Spleen (tissue), 11 donors: ENCODE measurements around the gene REL. TPM values are rescaled to one million over a fixed set of nuclear protein-coding genes. Genes with fewer than 3 reads are reported as not detected.

Experiments
- DNase-seq: peaks from one replicate; pipeline ENCODE4 v3.0.0-alpha.2; 2020
- H3K27ac ChIP-seq, 8 donors: fragments of 200-600 bp; sonication (generic) in 7 of 8; 1 replicate in 4 of 8; 2 replicates in 4 of 8; pipeline versions ENCODE4 v1.5.0 to v1.8.0; 2016 to 2021; ENCODE audit warnings: inconsistent platforms in 4 of 8, mild to moderate bottlenecking in 4 of 8, moderate library complexity in 1 of 8
- H3K27me3 ChIP-seq, 7 donors: fragments of 200-600 bp; sonication (generic) in 6 of 7; replicated peaks in 1 of 7; 1 replicate in 4 of 7; 2 replicates in 3 of 7; pipeline versions ENCODE4 v1.5.0 to v1.8.0; 2016 to 2021; ENCODE audit warnings: inconsistent platforms in 3 of 7, mild to moderate bottlenecking in 1 of 7
- H3K36me3 ChIP-seq, 6 donors: fragments of 200-600 bp; sonication (generic) in 5 of 6; 1 replicate in 4 of 6; 2 replicates in 2 of 6; pipeline versions ENCODE4 v1.5.0 to v1.8.0; 2016 to 2021; ENCODE audit warnings: inconsistent platforms in 2 of 6
- H3K4me1 ChIP-seq, 6 donors: fragments of 200-600 bp; sonication (generic) in 5 of 6; 1 replicate in 3 of 6; 2 replicates in 3 of 6; pipeline versions ENCODE4 v1.5.0 to v1.8.0; 2016 to 2021; ENCODE audit warnings: inconsistent platforms in 3 of 6
- H3K4me3 ChIP-seq, 8 donors: fragments of 200-600 bp; sonication (generic) in 7 of 8; 1 replicate in 4 of 8; 2 replicates in 4 of 8; pipeline versions ENCODE4 v1.5.0 to v1.8.0; 2016 to 2021; ENCODE audit warnings: inconsistent platforms in 4 of 8, mild to moderate bottlenecking in 4 of 8, moderate library complexity in 2 of 8
- H3K9me3 ChIP-seq, 8 donors: fragments of 200-600 bp; sonication (generic) in 7 of 8; 1 replicate in 4 of 8; 2 replicates in 4 of 8; pipeline versions ENCODE4 v1.5.0 to v1.8.0; 2016 to 2021; ENCODE audit warnings: inconsistent platforms in 4 of 8
- CTCF ChIP-seq, 11 experiments: fragments of 200-600 bp in 7 of 11; fragments of 450-650 bp in 4 of 11; sonication (generic) in 4 of 11; IDR thresholded peaks in 8 of 11; conservative IDR thresholded peaks in 3 of 11; 1 replicate in 7 of 11; 2 replicates in 4 of 11; pipeline versions ENCODE4 v1.4.0 to v1.8.0; 2016 to 2021; ENCODE audit warnings: antibody characterized with exemption in 11 of 11, inconsistent platforms in 4 of 11, mild to moderate bottlenecking in 1 of 11
- POLR2A ChIP-seq, 3 donors: fragments of 450-650 bp; IDR thresholded peaks; one replicate each; pipeline ENCODE4 v1.5.1; 2017; ENCODE audit warnings: antibody characterized with exemption in 3 of 3, mild to moderate bottlenecking in 1 of 3
- POLR2AphosphoS5 ChIP-seq, 3 donors: sonication (generic); formaldehyde crosslinking; IDR thresholded peaks; one replicate each; pipeline ENCODE4 v1.5.1; 2017; ENCODE audit warnings: antibody characterized with exemption in 3 of 3
- WGBS, 5 donors: extraction: QIAGEN DNeasy Blood & Tissue Kit in 3 of 5; methylation state at CpG; one replicate each; pipeline versions ENCODE4 v1.1.5 to v1.1.7; 2013 to 2018; 5-methylcytosine and 5-hydroxymethylcytosine counted together
- intact Hi-C: fragments of 100-400 bp; cut with DNase I; formaldehyde crosslinking; loops from one replicate; pipeline ENCODE4 v1.15.0; 2023; ENCODE audit warnings: low total_unique reads
- polyA plus RNA-seq, 3 donors: library from polyadenylated mRNA; stranded (reverse); fragments of 200-250 nt; gene quantifications; one replicate each; pipeline ENCODE4 v1.2.1, GENCODE V29; 2013
- total RNA-seq, 7 donors: library from RNA; depleted of rRNA in 3 of 7; stranded (reverse); fragments of >200 nt in 3 of 7; fragmentation: NEBNext Ultra II Directional in 4 of 7; extraction: Animal tissue kit (Norgen Biotek cat#: 25700) in 4 of 7; gene quantifications; one replicate each; pipeline versions ENCODE4 v1.1.0 to v1.2.1, GENCODE V29; 2016 to 2021
- donor health status: healthy with polysubstance abuse.
- donor health status: DM: no; HTN: no; CAD: no; lungs with moderate emphysema.
- donor health status: DM: no; HTN: no; CAD: no.
- donor health status: Bipolar disorder and iron deficiency.
- donor health status: healthy.
- donor health status: DM: no; HTN: no; CAD: no.
- donor health status: DM: yes; HTN: yes; CAD: no.

REL gene
- total and polyA plus RNA-seq, 10 donors: 1.3 to 68.8 (median 53.8) TPM

GRCh38 chr2:60948926-60949579 is 67.7 kb downstream of the REL start:
- no peaks in the 10 kb centered on the region for H3K9me3 ChIP-seq
- intact Hi-C loops: no loop called here
- H3K27me3 ChIP-seq: no peaks in the 10 kb centered on the region
- H3K4me1 ChIP-seq: no peaks in the 10 kb centered on the region
- H3K27ac ChIP-seq: no peak overlapping the region
- H3K36me3 ChIP-seq: peaks cover 0 to 56% (median 7%) of the 10 kb centered on the region in 6 donors
- no peak overlapping the region for H3K4me3 ChIP-seq
- no peak for TF ChIP-seq POLR2A (IDR thresholded peaks at IDR 0.05)
- TF ChIP-seq POLR2AphosphoS5 (IDR thresholded peaks at IDR 0.05): no peak
- TF ChIP-seq CTCF (IDR thresholded peaks at IDR 0.05 in 8 of 11, conservative IDR thresholded peaks at IDR 0.05 in 3 of 11): no peak
- WGBS, 5 donors: 83 to 93% (median 87%) methylated on average over 6 of the region's 6 CpGs
- no peak for DNase-seq

- H3K27me3 ChIP-seq: no peaks in the 10 kb centered on the region
- H3K9me3 ChIP-seq: no peaks in the 10 kb centered on the region
- intact Hi-C loops: no loop called here
- WGBS, 5 donors: 27 to 56% (median 40%) methylated on average over 2 of the region's 2 CpGs
- H3K27ac ChIP-seq: peak overlapping the region in 3 of 8 donors; percentile 9 to 51 (median 14)
- no peak for DNase-seq
- no peaks in the 10 kb centered on the region for H3K4me1 ChIP-seq
- H3K36me3 ChIP-seq: peaks cover 0 to 56% (median 8%) of the 10 kb centered on the region in 6 donors
- H3K4me3 ChIP-seq: no peak overlapping the region
- TF ChIP-seq POLR2A (IDR thresholded peaks at IDR 0.05): no peak
- no peak for TF ChIP-seq CTCF (IDR thresholded peaks at IDR 0.05 in 8 of 11, conservative IDR thresholded peaks at IDR 0.05 in 3 of 11)
- no peak for TF ChIP-seq POLR2AphosphoS5 (IDR thresholded peaks at IDR 0.05)
Measured at GRCh38 chr2:60954139-60954538, 72.8 kb downstream of the REL start.

- Histone ChIP-seq H3K27me3 (no peaks in the 10 kb centered on the region), H3K9me3 (no peaks in the 10 kb centered on the region), H3K27ac (no peak overlapping the region), H3K4me3 (no peak overlapping the region), H3K4me1 (peaks cover 0 to 10% (median 0%) of the 10 kb centered on the region in 6 donors), H3K36me3 (peaks cover 0 to 57% (median 12%) of the 10 kb centered on the region in 6 donors)
- no peak for TF ChIP-seq POLR2AphosphoS5 (IDR thresholded peaks at IDR 0.05)
- no peak for TF ChIP-seq CTCF (IDR thresholded peaks at IDR 0.05 in 8 of 11, conservative IDR thresholded peaks at IDR 0.05 in 3 of 11)
- TF ChIP-seq POLR2A (IDR thresholded peaks at IDR 0.05): no peak
- DNase-seq: no peak
- WGBS, 5 donors: 91 to 95% (median 91%) methylated on average over 8 of the region's 8 CpGs
- intact Hi-C loops: no loop called here
Measured at GRCh38 chr2:60957224-60957623, 75.8 kb downstream of the REL start.

- 81 to 95% (median 90%) methylated on average over 4 to 5 of the region's 5 CpGs for WGBS, 5 donors
- Histone ChIP-seq H3K9me3 (no peaks in the 10 kb centered on the region), H3K36me3 (peaks cover 0 to 53% (median 11%) of the 10 kb centered on the region in 6 donors), H3K4me3 (no peak overlapping the region), H3K27ac (no peak overlapping the region), H3K4me1 (peaks cover 0 to 10% (median 0%) of the 10 kb centered on the region in 6 donors), H3K27me3 (no peaks in the 10 kb centered on the region)
- no peak for DNase-seq
- no peak for TF ChIP-seq POLR2A (IDR thresholded peaks at IDR 0.05)
- no peak for TF ChIP-seq POLR2AphosphoS5 (IDR thresholded peaks at IDR 0.05)
- no peak for TF ChIP-seq CTCF (IDR thresholded peaks at IDR 0.05 in 8 of 11, conservative IDR thresholded peaks at IDR 0.05 in 3 of 11)
- intact Hi-C loops: no loop called here
Measured at GRCh38 chr2:60957643-60958042, 76.3 kb downstream of the REL start.
